Activated T-cell treated with anti-CD3 and anti-CD28 coated beads for 4 hours (primary cell): Measurements from ENCODE around the gene STEAP2.

ENCODE experiments used
- DNase-seq: peaks from one replicate; pipeline ENCODE4 v3.0.0-alpha.2; 2020

STEAP2 gene

DNA sequence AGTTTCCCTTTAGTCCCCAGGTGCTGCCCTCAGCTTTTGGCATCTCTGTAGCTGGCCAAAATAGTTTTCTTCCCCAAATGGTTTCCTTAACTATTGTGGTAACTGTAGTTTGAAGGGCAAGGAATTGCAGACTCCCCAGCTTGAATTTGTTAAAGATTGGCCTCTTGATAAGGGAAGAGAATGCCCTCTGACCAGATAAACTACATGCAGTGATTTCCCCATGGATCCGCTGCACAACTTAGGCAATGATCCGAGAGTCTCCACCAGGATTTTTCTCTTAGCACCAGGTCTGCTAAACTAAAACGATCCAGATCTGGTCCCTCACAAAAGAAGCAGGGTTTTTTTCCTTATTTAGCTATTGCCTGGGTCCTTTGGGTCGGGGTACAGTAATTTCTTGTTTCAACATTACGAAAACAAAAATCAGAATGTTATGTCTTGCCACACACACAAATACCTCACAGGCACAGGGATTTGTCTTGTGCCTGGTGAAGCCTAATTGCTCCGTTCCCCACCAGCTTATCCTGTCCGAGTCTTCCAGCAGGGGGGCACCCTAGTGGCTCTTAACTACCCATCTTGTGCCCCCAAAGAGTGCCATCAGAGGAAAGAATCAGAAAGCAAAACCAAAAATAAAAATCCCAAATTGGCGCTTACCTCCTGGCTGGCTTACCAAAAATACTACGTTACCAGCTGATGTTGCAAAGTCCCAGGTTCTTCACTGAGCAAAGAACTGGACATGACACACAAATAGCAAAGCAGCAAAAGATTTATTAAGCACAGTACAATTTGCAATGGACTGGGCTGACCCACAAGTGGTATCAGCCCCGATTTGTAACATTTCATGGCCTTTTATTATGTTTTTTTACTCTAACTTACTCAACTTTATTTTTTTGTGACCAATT lies 16.4 kb upstream of the STEAP2 start:
- no peak for DNase-seq

GRCh38 chr7:90201500-90202195 lies 9.9 kb upstream of the STEAP2 start:
- DNase-seq = no peak

- DNase-seq = no peak
Observed at GRCh38 chr7:90207956-90208355, 3.6 kb upstream of the STEAP2 start.

GRCh38 chr7:90209776-90210175 lies 1.8 kb upstream of the STEAP2 start:
- no peak for DNase-seq

DNA sequence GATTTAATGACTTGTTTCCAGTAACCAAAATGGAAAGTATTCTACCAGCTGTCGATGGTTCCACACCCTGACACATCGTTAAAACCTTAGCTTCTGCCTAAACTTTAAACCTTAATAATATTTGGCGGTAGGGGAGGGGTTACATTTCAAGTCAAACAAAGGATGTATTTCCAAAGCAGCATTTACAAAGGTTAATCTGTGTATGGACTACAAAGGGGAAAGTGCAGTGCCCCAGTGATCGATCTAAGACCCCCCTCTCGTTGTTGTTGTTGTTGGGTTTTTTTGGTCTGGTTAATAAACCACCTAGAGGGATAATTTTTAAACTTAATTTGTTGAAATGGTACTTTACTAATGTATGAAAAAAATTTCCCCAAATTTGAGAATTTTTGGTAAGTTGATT lies 1.1 kb upstream of the STEAP2 start:
- no peak for DNase-seq

GRCh38 chr7:90210981-90211380 lies 559 bp upstream of the STEAP2 start:
- DNase-seq = no peak

DNA sequence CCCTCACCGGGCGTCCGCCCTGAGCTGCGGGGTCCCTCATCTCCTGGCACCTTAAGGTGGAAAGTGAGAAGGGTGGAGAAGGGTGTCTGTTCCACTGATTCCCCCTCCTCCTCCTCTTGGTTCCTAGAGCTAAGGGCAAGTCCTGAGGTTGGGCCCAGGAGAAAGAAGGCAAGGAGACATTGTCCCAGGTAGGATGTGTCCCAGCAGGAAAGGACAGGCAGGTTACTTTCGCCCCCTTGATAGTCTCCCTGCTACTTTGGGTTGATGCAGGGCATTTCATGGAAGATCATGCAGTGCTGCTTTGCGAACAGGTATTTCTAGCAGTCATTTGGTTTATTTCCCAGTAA lies 582 bp downstream of the STEAP2 start:
- DNase-seq = no peak

- DNase-seq = no peak
Observed at GRCh38 chr7:90213521-90213920, 2.0 kb downstream of the STEAP2 start.

DNA sequence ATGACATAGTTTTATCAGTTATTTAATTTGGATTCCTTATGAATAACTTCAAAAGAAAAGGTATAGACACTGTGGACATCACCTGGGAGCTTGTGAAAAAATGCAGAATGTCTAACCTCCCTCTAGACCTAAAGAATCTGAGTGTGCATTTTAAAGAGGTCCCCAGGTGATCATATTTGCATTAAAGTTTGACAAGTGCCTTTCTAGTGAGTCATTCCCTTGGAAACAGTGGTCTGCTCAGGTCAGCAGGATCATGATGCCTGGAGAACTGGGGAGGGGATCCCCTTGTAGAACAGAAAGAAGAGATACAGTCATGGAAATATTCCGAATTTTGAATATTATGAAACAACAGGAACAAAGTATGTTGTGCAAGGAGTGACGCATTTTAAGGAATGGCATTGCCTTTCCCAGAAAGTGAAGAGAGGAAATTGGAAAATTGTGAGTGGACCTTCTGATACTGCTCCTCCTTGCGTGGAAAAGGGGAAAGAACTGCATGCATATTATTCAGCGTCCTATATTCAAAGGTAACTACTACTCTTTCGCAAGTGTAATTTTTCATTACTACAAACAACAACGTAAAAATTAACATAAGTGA lies 4.6 kb downstream of the STEAP2 start:
- DNase-seq = no peak

DNA sequence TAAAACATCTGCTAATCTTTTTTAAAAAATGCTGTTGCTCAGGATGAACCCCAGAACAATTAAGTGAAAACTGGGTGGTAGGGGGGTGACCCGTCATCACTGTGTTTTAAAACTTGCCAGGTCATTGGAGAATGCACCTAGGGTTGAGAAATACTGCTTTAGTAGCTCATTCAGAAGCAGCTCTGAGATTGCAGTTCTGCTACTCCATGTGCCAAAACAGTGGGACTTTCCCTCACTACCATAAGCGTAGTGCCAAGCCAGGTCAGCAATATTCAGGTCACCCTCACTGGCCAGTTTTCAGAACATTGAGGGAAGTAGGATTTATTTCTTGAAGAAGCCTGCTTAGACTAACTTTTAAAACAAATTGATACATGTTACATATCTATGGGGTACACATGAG lies 5.2 kb downstream of the STEAP2 start:
- no peak for DNase-seq

DNA sequence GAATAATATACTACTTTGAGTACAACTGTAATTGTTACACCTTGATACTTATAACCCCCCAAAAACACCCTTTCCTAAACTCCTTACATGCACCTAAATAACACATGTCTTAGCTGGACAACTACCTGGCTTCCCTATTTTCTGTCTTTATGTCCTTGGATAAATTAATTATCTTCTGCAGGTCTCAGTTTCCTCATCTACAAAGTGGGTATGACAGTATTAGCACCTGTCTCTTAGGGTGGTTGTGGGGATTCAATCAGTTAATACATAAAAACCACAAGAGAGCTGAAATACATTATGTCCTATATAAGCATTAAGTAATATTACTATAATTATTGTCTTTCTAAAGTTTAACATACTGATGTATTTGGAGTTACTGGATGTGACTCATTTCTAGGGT lies 10.8 kb downstream of the STEAP2 start:
- no peak for DNase-seq

DNA sequence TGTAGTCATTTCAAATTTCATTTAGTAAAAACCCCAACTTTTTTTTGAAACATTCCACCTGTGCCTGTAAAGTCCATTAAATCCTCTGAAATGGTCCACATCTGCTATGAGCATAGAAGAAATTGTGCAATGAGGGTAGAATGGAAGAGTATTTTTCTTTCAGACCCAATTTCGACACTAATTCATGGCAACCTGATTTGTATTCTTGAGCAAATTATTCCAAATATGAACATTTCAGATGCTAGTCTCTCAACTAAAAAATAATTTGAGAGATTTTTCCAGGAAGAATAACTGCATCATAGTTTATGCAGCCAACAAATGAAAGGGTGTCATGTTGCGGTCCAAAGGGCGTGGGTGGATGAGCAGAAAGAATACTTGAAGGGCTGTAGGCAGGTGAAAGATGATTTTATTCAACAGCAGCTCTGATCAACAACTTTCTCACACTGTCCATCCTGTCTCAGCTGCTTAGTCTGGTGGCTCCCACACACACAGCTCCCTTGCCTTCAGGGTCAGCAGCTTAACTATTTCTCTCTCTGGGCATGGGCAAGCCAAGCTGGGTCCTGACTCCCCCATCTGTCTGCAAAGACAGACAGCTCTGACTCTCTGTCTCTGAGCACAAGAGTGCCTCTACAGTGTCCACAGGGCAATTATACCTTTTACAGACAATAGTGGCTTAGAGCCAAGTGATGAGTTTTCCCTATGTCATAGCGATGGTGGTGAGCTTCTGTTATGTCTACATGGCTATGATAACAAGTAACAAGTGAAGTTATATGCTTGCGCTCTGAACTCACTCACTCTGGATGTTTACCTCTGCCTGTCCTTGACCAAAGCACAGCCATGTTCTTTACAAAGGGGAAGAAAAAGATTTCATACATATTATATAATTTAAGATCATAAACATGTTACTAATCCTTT lies 11.5 kb downstream of the STEAP2 start:
- DNase-seq = no peak

- no peak for DNase-seq
Observed at GRCh38 chr7:90224195-90224594, 12.7 kb downstream of the STEAP2 start.

DNA sequence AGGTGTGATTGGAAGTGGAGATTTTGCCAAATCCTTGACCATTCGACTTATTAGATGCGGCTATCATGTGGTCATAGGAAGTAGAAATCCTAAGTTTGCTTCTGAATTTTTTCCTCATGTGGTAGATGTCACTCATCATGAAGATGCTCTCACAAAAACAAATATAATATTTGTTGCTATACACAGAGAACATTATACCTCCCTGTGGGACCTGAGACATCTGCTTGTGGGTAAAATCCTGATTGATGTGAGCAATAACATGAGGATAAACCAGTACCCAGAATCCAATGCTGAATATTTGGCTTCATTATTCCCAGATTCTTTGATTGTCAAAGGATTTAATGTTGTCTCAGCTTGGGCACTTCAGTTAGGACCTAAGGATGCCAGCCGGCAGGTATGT lies 13.6 kb downstream of the STEAP2 start:
- no peak for DNase-seq

DNA sequence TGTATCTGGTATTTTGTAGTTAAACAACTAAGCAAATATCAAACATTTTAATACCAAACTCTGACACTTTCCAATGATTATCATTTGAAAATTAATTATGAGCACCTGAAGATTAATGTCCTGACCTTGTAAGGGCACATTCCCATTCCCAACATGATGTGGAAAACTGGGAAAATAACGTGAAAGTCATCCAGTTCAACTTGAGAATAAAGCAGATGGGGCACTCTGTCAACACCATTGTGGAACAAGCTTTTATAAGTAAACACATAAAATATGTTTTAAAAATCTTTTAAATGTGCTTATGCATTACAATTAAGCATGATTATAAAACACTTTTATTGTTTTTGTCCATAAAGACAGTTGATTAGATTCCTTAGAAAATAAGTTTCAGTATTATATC lies 14.1 kb downstream of the STEAP2 start:
- no peak for DNase-seq

DNA sequence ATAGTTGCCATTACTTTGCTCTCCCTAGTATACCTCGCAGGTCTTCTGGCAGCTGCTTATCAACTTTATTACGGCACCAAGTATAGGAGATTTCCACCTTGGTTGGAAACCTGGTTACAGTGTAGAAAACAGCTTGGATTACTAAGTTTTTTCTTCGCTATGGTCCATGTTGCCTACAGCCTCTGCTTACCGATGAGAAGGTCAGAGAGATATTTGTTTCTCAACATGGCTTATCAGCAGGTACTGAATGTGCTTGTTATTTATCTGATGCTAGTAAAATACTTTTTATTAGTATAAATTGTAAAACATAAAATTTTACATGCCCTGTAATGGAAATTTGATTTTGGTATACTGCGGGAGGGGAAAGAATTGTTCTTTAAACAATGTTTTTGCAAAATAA lies 15.7 kb downstream of the STEAP2 start:
- DNase-seq = no peak

GRCh38 chr7:90229682-90230081 lies 18.1 kb downstream of the STEAP2 start:
- DNase-seq = no peak

GRCh38 chr7:90230834-90231233 lies 19.3 kb downstream of the STEAP2 start:
- no peak for DNase-seq

DNA sequence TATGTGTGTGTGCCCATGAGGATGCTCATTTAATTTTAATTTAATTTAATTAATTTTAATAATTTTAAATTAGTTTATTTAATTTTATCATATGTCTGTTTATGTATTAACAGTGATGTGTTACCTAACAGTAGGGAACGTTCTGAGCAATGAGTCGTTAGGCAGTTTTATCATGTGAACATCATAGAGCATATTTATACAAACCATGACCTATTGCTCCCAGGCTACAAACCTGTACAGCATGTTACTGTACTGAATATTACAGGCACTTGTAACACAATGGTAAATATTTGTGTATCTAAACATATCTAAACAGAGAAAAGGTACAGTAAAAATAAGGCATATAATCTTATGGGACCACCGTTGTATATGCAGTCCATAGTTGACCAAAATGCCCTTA lies 19.8 kb downstream of the STEAP2 start:
- DNase-seq = no peak

DNA sequence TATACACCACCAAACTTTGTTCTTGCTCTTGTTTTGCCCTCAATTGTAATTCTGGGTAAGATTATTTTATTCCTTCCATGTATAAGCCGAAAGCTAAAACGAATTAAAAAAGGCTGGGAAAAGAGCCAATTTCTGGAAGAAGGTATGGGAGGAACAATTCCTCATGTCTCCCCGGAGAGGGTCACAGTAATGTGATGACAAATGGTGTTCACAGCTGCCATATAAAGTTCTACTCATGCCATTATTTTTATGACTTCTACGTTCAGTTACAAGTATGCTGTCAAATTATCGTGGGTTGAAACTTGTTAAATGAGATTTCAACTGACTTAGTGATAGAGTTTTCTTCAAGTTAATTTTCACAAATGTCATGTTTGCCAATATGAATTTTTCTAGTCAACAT lies 20.9 kb downstream of the STEAP2 start:
- no peak for DNase-seq

DNA sequence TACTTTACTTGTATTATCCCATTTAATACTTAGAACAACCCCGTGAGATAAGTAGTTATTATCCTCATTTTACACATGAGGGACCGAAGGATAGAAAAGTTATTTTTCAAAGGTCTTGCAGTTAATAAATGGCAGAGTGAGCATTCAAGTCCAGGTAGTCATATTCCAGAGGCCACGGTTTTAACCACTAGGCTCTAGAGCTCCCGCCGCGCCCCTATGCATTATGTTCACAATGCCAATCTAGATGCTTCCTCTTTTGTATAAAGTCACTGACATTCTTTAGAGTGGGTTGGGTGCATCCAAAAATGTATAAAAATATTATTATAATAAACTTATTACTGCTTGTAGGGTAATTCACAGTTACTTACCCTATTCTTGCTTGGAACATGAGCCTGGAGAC lies 22.0 kb downstream of the STEAP2 start:
- DNase-seq = no peak

DNA sequence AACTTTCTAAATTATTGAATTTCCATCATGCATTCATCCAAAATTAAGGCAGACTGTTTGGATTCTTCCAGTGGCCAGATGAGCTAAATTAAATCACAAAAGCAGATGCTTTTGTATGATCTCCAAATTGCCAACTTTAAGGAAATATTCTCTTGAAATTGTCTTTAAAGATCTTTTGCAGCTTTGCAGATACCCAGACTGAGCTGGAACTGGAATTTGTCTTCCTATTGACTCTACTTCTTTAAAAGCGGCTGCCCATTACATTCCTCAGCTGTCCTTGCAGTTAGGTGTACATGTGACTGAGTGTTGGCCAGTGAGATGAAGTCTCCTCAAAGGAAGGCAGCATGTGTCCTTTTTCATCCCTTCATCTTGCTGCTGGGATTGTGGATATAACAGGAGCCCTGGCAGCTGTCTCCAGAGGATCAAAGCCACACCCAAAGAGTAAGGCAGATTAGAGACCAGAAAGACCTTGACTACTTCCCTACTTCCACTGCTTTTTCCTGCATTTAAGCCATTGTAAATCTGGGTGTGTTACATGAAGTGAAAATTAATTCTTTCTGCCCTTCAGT lies 25.3 kb downstream of the STEAP2 start:
- DNase-seq = no peak

DNA sequence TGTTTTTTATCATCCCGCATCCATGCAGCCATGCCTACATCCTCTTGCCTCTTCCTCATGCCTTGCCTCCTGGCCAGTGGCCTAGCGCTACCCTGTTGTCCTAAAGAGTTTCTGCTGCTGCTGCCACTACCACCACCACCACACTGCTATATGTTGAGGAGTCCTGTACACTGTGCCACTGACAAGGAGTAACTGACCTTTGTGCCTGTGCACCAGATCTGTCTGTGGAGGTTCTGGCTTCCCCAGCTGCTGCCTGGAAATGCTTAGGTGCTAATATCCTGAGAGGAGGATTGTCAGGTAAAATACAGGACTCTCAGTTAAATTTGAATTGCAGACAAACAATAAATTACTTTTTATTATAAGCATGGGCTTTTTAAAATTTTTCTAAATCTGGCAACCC lies 26.5 kb downstream of the STEAP2 start:
- DNase-seq = no peak
